Esophagus mucosa (tissue), 1 donor: ENCODE results near the gene RASA3. TPM values are rescaled to one million over a fixed set of nuclear protein-coding genes. Genes with fewer than 3 reads are reported as not detected.
"Not testable (repeated sequence)": the region's sequence is repeated elsewhere in the genome, so short reads cannot be mapped to it uniquely, and the experiment has no call there.

Experiments
- ATAC-seq: fragments of 200-7000 bp; cut with Tn5 transposase; one replicate; pipeline ENCODE4 v1.9.1; 2020
- total RNA-seq: library from RNA; stranded (reverse); gene quantifications from one replicate; pipeline ENCODE4 v1.2.4, GENCODE V29; 2023
- donor health status: DM: yes; HTN: yes; CAD: no.

RASA3 gene
- total RNA-seq, 1 donor from 2014 or later: 1.6 TPM

GRCh38 chr13:114125589-114125988 is 6.8 kb downstream of the RASA3 start:
- no peak for ATAC-seq

- no peak for ATAC-seq
These were observed 7.5 kb downstream of the RASA3 start for GRCh38 chr13:114124921-114125320.

GRCh38 chr13:114124431-114124830 is 8.0 kb downstream of the RASA3 start:
- ATAC-seq: no peak

- no peak for ATAC-seq
These were observed 8.5 kb downstream of the RASA3 start for GRCh38 chr13:114123876-114124275.

- ATAC-seq: no peak
These were observed 9.0 kb downstream of the RASA3 start for GRCh38 chr13:114123448-114123847.

GRCh38 chr13:114122591-114123211 is 9.7 kb downstream of the RASA3 start:
- ATAC-seq: no peak

GRCh38 chr13:114122127-114122511 is 10.3 kb downstream of the RASA3 start:
- ATAC-seq: peak; percentile 8

- ATAC-seq: peak; percentile 9
These were observed 10.8 kb downstream of the RASA3 start for GRCh38 chr13:114121496-114122126.

- no peak for ATAC-seq
These were observed 11.4 kb downstream of the RASA3 start for GRCh38 chr13:114121031-114121430.

GRCh38 chr13:114120591-114121011 is 11.8 kb downstream of the RASA3 start:
- ATAC-seq: no peak

GRCh38 chr13:114119196-114119595 is 13.2 kb downstream of the RASA3 start:
- ATAC-seq: no peak

- ATAC-seq: no peak
These were observed 13.8 kb downstream of the RASA3 start for GRCh38 chr13:114118511-114119123.

GRCh38 chr13:114118086-114118485 is 14.3 kb downstream of the RASA3 start:
- no peak for ATAC-seq

GRCh38 chr13:114117341-114117874 is 15.0 kb downstream of the RASA3 start:
- ATAC-seq: not testable (repeated sequence)

GRCh38 chr13:114116734-114117133 is 15.7 kb downstream of the RASA3 start:
- ATAC-seq: no peak

GRCh38 chr13:114115796-114116195 is 16.6 kb downstream of the RASA3 start:
- no peak for ATAC-seq

- ATAC-seq: no peak
These were observed 17.2 kb downstream of the RASA3 start for GRCh38 chr13:114115191-114115671.

GRCh38 chr13:114114666-114115065 is 17.8 kb downstream of the RASA3 start:
- ATAC-seq: not testable (repeated sequence)

GRCh38 chr13:114114006-114114640 is 18.3 kb downstream of the RASA3 start:
- no peak for ATAC-seq

- ATAC-seq: not testable (repeated sequence)
These were observed 19.0 kb downstream of the RASA3 start for GRCh38 chr13:114113395-114113794.

- ATAC-seq: no peak
These were observed 19.5 kb downstream of the RASA3 start for GRCh38 chr13:114112826-114113322.

- ATAC-seq: no peak
These were observed 20.1 kb downstream of the RASA3 start for GRCh38 chr13:114112231-114112825.
